PC-9 (cell line): ENCODE measurements around the gene HDGFL2. TPM values are rescaled to one million over a fixed set of nuclear protein-coding genes. Genes with fewer than 3 reads are reported as not detected.

Experiments
- BruUV-seq: library from RNA; stranded (reverse); fragments of 400-500 nt; replicated peaks from 2 replicates; lab custom pipeline; 2021; lab: Mats Ljungman, UMichigan
- CTCF ChIA-PET: fragments of 300-600 bp; sonication (Branson Sonifier 250); formaldehyde crosslinking; loops from one replicate; lab custom pipeline; 2022; ENCODE audit warnings: antibody characterized with exemption; lab: Charles Lee
- POLR2A ChIA-PET: fragments of 300-600 bp; sonication (Branson Sonifier 250); formaldehyde crosslinking; loops from one replicate; lab custom pipeline; 2022; ENCODE audit warnings: antibody characterized with exemption; ENCODE audit not compliant: unreplicated experiment; lab: Charles Lee
- DNase-seq, 2 experiments: peaks; one replicate each; pipeline versions ENCODE4 v3.0.0 to v3.0.0-alpha.2; 2015 to 2022; ENCODE audit warnings: mixed read lengths in 1 of 2
- H2AFZ ChIP-seq: fragments of 200-600 bp; sonication (generic); 2 replicates; pipeline ENCODE4 v1.8.1; 2017; ENCODE audit warnings: antibody characterized with exemption
- H3F3A ChIP-seq: fragments of 200-600 bp; sonication (generic); 2 replicates; pipeline ENCODE4 v1.8.1; 2017; ENCODE audit warnings: antibody characterized with exemption, mild to moderate bottlenecking, low read depth; ENCODE audit not compliant: insufficient read depth
- H3K27ac ChIP-seq: fragments of 200-600 bp; sonication (generic); 2 replicates; pipeline ENCODE4 v1.6.1; 2016; ENCODE audit warnings: mixed run types
- H3K27me3 ChIP-seq: fragments of 200-600 bp; sonication (generic); 2 replicates; pipeline ENCODE4 v1.6.1; 2016; ENCODE audit warnings: low read depth, mixed run types; ENCODE audit not compliant: insufficient read depth
- H3K36me3 ChIP-seq: fragments of 200-600 bp; sonication (generic); 2 replicates; pipeline ENCODE4 v1.6.1; 2016; ENCODE audit warnings: low read depth, mixed run types
- H3K4me1 ChIP-seq: fragments of 200-600 bp; sonication (generic); replicated peaks from 2 replicates; pipeline ENCODE4 v1.6.1; 2016; ENCODE audit warnings: mixed run types; ENCODE audit not compliant: insufficient read depth
- H3K4me2 ChIP-seq: fragments of 200-600 bp; sonication (generic); 2 replicates; pipeline ENCODE4 v1.6.1; 2017; ENCODE audit warnings: mixed run types
- H3K4me3 ChIP-seq: fragments of 200-600 bp; sonication (generic); 2 replicates; pipeline ENCODE4 v1.6.1; 2016; ENCODE audit warnings: mixed run types
- H3K79me2 ChIP-seq: fragments of 200-600 bp; sonication (generic); 2 replicates; pipeline ENCODE4 v1.6.1; 2017; ENCODE audit warnings: low read depth, mixed run types
- H3K9me2 ChIP-seq: fragments of 200-600 bp; sonication (generic); 2 replicates; pipeline ENCODE4 v1.8.1; 2017; ENCODE audit warnings: mild to moderate bottlenecking; ENCODE audit not compliant: insufficient read depth
- H3K9me3 ChIP-seq: fragments of 200-600 bp; sonication (generic); 2 replicates; pipeline ENCODE4 v1.8.1; 2016; ENCODE audit warnings: low read depth; ENCODE audit not compliant: insufficient read depth
- H4K20me1 ChIP-seq: fragments of 200-600 bp; sonication (generic); 2 replicates; pipeline ENCODE4 v1.8.1; 2017; ENCODE audit not compliant: insufficient read depth
- EZH2 ChIP-seq: fragments of 200-600 bp; sonication (generic); IDR thresholded peaks from 2 replicates; pipeline ENCODE4 v1.8.0; 2017; ENCODE audit warnings: antibody characterized with exemption, low read depth
- intact Hi-C: fragments of 100-400 bp; cut with micrococcal nuclease; formaldehyde crosslinking; loops from one replicate; pipeline ENCODE4 v1.10.0; 2022; ENCODE audit not compliant: unreplicated experiment
- total RNA-seq: library from RNA; stranded (reverse); gene quantifications from 2 replicates; pipeline ENCODE4 v1.2.3, GENCODE V29; 2021
- TF ChIP-seq, protein P1 (sequence below): fragments of 200-600 bp; sonication (generic); conservative IDR thresholded peaks from 2 replicates; pipeline ENCODE4 v1.6.1; 2017; ENCODE audit warnings: mixed run types, antibody characterized with exemption, mild to moderate bottlenecking, moderate library complexity

Gene HDGFL2
- total RNA-seq, 1 experiment from 2014 or later, result 50.8 TPM

DNA sequence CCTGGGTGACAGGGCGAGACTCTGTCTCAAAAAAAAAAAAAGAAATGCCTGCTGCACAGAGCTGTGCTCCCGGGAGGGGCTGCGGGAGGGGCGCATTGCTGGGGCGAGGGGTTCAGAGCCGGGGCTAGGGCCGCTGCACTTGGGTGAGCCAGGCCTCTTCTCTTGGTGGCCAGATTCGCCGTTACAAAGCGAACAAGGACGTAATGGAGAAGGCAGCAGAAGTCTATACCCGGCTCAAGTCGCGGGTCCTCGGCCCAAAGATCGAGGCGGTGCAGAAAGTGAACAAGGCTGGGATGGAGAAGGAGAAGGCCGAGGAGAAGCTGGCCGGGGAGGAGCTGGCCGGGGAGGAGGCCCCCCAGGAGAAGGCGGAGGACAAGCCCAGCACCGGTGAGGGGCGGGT, 27.2 kb downstream of the HDGFL2 start:
- CTCF ChIA-PET, result no interaction called here
- no peak overlapping the region for H3K4me2 ChIP-seq
- no peaks in the 10 kb centered on the region for H3K9me2 ChIP-seq

DNA sequence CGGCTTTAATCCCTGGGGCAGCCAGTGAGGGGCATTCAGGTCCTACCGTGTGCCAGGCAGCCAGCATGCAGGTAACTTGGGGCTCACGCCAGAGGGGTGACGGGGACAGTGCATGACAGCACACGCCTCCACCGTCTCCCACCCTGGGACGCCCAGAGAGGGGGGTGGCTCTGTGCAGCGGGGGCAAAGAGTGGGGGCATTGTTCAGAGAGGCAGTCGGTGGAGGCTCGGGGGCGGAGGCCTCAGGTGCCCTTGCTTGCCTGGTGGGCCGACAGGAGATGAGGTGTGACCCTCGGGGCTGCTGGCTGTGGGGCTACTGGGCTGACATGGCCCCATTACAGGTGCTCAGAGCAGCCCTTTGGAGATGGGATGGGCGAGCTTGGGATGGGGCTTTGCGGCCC, 27.8 kb downstream of the HDGFL2 start:
- intact Hi-C loops, result no loop called here
- no peak overlapping the region for H2AFZ ChIP-seq
- no peaks in the 10 kb centered on the region for H4K20me1 ChIP-seq
- no peak overlapping the region for H3K4me3 ChIP-seq
- no peaks in the 10 kb centered on the region for H3K9me2 ChIP-seq
- POLR2A ChIA-PET, result interaction anchor here (0.7 kb wide), 1 partner anchor 98 kb away, joined by 5 read pairs; no protein-coding TSS in a partner anchor
- no TSS peak for BruUV-seq
- no peak for TF ChIP-seq EZH2
- TF ChIP-seq, protein P1, sequence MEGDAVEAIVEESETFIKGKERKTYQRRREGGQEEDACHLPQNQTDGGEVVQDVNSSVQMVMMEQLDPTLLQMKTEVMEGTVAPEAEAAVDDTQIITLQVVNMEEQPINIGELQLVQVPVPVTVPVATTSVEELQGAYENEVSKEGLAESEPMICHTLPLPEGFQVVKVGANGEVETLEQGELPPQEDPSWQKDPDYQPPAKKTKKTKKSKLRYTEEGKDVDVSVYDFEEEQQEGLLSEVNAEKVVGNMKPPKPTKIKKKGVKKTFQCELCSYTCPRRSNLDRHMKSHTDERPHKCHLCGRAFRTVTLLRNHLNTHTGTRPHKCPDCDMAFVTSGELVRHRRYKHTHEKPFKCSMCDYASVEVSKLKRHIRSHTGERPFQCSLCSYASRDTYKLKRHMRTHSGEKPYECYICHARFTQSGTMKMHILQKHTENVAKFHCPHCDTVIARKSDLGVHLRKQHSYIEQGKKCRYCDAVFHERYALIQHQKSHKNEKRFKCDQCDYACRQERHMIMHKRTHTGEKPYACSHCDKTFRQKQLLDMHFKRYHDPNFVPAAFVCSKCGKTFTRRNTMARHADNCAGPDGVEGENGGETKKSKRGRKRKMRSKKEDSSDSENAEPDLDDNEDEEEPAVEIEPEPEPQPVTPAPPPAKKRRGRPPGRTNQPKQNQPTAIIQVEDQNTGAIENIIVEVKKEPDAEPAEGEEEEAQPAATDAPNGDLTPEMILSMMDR, result no peak
- H3F3A ChIP-seq, result no peaks in the 10 kb centered on the region
- no peak overlapping the region for H3K4me2 ChIP-seq
- H3K9me3 ChIP-seq, result no peaks in the 10 kb centered on the region
- no peak for DNase-seq
- H3K36me3 ChIP-seq, result no peaks in the 10 kb centered on the region
- CTCF ChIA-PET, result no interaction called here
- H3K4me1 ChIP-seq, result no peaks in the 10 kb centered on the region
- no peaks in the 10 kb centered on the region for H3K79me2 ChIP-seq
- H3K27ac ChIP-seq, result no peak overlapping the region
- no peaks in the 10 kb centered on the region for H3K27me3 ChIP-seq

More for the DNA sequence above, 27.2 kb downstream of the HDGFL2 start:
- Histone ChIP-seq H2AFZ (no peak overlapping the region), H3K36me3 (no peaks in the 10 kb centered on the region), H3K9me3 (no peaks in the 10 kb centered on the region), H3K27me3 (no peaks in the 10 kb centered on the region), H3K4me3 (no peak overlapping the region), H3K4me1 (no peaks in the 10 kb centered on the region), H4K20me1 (no peaks in the 10 kb centered on the region), H3F3A (no peaks in the 10 kb centered on the region), H3K79me2 (no peaks in the 10 kb centered on the region), H3K27ac (no peak overlapping the region)
- intact Hi-C loops, result no loop called here
- no peak for TF ChIP-seq EZH2
- TF ChIP-seq, protein P1, result no peak
- BruUV-seq, result no TSS peak
- DNase-seq, result no peak
- POLR2A ChIA-PET, result interaction anchor here (0.7 kb wide), 1 partner anchor 98 kb away, joined by 5 read pairs; no protein-coding TSS in a partner anchor

DNA sequence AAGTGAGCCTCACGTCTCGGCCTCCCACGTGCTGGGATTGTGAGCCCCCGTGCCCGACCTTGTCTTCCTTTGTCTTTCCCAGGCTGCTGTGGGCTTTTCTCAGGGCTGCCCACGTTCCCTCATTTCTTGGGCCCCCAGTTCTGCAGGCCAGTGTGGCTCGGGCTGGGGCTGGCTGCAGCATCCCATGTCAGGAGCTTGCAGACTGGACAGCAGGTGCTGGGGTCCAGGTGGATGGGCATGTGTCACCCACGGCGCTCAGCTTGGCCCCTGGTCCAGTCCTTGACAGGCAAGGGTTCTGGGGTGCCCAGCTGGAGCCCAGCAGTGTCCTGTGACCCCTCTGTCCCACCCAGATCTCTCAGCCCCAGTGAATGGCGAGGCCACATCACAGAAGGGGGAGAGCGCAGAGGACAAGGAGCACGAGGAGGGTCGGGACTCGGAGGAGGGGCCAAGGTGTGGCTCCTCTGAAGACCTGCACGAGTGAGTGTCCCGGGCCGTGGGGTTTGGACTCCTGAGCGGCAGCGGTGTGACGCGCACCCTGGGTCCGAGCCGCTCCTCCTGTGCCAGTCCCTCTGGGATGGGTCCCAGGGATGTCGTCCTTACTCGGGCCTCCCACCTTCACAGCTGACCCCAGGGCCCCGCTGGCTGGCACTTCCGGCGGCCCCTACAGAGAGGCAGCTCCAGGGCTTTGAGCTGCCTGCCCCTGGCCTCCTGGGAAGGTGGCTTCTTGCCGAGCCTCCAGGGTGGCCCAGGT, 28.9 kb downstream of the HDGFL2 start:
- ChIA-PET CTCF (interaction anchor here (0.7 kb wide), 1 partner anchor 696 kb away, joined by 15 read pairs; no protein-coding TSS in a partner anchor), POLR2A (no interaction called here)
- Histone ChIP-seq H3K4me2 (no peak overlapping the region), H2AFZ (no peak overlapping the region), H3K27me3 (no peaks in the 10 kb centered on the region), H3K4me1 (no peaks in the 10 kb centered on the region), H3K27ac (no peak overlapping the region), H3K79me2 (no peaks in the 10 kb centered on the region), H3K9me2 (no peaks in the 10 kb centered on the region), H3F3A (no peaks in the 10 kb centered on the region), H3K4me3 (no peak overlapping the region), H4K20me1 (no peaks in the 10 kb centered on the region), H3K9me3 (no peaks in the 10 kb centered on the region), H3K36me3 (no peaks in the 10 kb centered on the region)
- intact Hi-C loops, result no loop called here
- DNase-seq, result no peak
- TF ChIP-seq, protein P1, result no peak
- TF ChIP-seq EZH2, result no peak
- no TSS peak for BruUV-seq
